Measurements from ENCODE around the gene RALGPS1. TPM values are rescaled to one million over a fixed set of nuclear protein-coding genes. Genes with fewer than 3 reads are reported as not detected.

Gene RALGPS1
- total RNA-seq, 2 donors from 2014 or later: 7.6 to 18.5 TPM

DNA sequence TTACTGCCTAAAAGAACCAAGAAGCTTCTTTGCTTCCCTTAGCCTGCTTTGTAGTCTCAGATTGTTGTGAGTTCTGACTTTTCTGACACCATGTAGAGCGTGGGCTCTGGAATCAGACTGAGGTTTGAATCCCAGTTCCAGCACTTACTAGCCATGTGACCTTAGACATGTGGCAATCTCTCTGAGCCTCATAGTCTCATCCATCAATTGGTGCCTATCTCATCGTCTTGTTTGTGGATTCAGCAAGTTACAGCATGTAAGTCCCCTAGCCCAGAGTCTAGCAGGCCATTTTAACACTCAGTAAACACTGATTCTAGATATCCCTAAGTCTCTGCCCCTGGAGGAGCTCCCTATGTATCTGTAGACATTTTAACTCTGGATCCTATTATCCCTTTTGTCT is 113.1 kb downstream of the RALGPS1 start:
- ATAC-seq (ENCODE audit: insufficient number of reproducible peaks, low FRiP score, low read depth) (no peak), DNase-seq (ENCODE audit: low spot score) (no peak)
- Histone ChIP-seq H3K4me1 (ENCODE audit: control insufficient read depth in 1 of 2, low read depth in 2 of 2) (peaks cover 5 to 13% of the 10 kb centered on the region in 2 donors), H3K4me3 (no peak overlapping the region), H3K9me3 (no peaks in the 10 kb centered on the region), H3K27me3 (replicated peaks; ENCODE audit: insufficient read depth) (no peaks in the 10 kb centered on the region), H3K36me3 (no peaks in the 10 kb centered on the region), H3K27ac (no peak overlapping the region)
- TF ChIP-seq, protein P1, sequence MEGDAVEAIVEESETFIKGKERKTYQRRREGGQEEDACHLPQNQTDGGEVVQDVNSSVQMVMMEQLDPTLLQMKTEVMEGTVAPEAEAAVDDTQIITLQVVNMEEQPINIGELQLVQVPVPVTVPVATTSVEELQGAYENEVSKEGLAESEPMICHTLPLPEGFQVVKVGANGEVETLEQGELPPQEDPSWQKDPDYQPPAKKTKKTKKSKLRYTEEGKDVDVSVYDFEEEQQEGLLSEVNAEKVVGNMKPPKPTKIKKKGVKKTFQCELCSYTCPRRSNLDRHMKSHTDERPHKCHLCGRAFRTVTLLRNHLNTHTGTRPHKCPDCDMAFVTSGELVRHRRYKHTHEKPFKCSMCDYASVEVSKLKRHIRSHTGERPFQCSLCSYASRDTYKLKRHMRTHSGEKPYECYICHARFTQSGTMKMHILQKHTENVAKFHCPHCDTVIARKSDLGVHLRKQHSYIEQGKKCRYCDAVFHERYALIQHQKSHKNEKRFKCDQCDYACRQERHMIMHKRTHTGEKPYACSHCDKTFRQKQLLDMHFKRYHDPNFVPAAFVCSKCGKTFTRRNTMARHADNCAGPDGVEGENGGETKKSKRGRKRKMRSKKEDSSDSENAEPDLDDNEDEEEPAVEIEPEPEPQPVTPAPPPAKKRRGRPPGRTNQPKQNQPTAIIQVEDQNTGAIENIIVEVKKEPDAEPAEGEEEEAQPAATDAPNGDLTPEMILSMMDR (IDR thresholded peaks at IDR 0.05): no peak

DNA sequence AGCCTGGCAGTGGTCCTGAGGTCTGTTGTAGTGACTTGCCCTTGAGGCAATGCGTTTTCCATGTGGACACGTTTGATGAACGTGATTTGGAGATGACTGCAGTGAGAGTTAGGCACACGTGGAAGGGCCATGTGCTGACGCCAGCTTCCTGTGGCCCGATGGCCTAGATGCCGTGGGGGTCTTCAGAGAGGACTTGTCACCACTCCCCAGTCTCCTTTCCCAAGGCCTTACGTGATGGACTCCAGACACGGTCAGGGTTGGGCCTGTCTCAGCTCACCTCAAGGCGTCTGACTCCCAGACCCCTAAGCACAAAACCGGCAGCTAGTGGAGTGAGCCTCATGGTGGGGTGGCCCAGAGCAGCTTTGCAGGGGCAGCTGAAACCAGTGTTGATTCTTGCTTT is 115.0 kb downstream of the RALGPS1 start:
- TF ChIP-seq, protein P1 (IDR thresholded peaks at IDR 0.05): no peak
- ATAC-seq (ENCODE audit: insufficient number of reproducible peaks, low FRiP score, low read depth) (no peak), DNase-seq (ENCODE audit: low spot score) (no peak)
- Histone ChIP-seq H3K4me1 (ENCODE audit: control insufficient read depth in 1 of 2, low read depth in 2 of 2) (no peaks in the 10 kb centered on the region), H3K27ac (no peak overlapping the region), H3K36me3 (no peaks in the 10 kb centered on the region), H3K9me3 (no peaks in the 10 kb centered on the region), H3K4me3 (no peak overlapping the region), H3K27me3 (replicated peaks; ENCODE audit: insufficient read depth) (no peaks in the 10 kb centered on the region)

DNA sequence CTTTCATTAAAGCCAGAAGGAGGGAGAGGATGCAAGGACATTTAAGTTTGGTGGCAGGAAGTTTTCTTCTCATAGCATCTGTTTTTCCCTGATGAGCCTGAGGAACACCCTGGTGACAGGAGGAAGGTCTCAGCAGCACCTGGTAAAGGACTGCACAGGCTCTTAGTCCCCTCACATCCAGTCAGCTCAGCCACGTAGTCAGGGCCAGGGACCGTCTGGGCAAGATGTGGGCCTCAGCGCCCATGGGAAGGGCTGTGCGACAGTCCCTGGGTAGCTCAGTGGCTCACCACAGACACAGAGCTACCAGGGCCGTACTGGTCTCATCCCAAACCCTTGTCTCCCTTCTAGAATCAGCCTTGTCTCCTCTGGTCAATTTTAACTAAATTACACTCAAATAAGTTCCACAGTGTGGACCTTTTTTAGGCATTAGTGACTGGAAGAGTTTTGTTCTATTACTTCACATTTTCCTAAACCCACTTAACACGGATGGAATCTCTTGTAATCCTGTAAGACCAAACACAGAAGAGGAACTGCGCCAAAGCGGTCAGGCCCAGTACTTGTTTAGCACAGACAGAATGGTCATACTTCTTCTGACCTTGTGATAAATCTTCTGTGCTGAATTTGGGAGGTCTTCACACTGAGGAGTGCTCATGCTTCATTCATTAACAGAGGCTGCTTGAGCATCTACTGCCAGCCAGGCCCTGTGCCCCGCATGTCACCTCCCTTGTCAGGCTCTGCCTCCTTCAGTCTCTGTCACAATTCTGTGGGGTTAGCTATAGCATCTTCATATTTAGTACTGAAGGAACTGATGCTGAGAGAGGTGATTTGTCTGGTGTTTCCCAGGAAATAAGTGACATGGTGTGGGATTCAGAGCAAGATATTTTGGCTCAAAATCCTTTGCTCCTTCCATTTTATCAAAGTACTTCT is 116.5 kb downstream of the RALGPS1 start:
- no peaks in the 10 kb centered on the region for H3K9me3 ChIP-seq
- DNase-seq (ENCODE audit: low spot score) (no peak), ATAC-seq (ENCODE audit: insufficient number of reproducible peaks, low FRiP score, low read depth) (no peak)
- H3K27me3 ChIP-seq (replicated peaks; ENCODE audit: insufficient read depth): no peaks in the 10 kb centered on the region
- H3K36me3 ChIP-seq: no peaks in the 10 kb centered on the region
- peaks cover 7 to 9% of the 10 kb centered on the region in 2 donors for H3K4me1 ChIP-seq (ENCODE audit: control insufficient read depth in 1 of 2, low read depth in 2 of 2)
- H3K27ac ChIP-seq: no peak overlapping the region
- no peak overlapping the region for H3K4me3 ChIP-seq
- TF ChIP-seq, protein P1 (IDR thresholded peaks at IDR 0.05): no peak

DNA sequence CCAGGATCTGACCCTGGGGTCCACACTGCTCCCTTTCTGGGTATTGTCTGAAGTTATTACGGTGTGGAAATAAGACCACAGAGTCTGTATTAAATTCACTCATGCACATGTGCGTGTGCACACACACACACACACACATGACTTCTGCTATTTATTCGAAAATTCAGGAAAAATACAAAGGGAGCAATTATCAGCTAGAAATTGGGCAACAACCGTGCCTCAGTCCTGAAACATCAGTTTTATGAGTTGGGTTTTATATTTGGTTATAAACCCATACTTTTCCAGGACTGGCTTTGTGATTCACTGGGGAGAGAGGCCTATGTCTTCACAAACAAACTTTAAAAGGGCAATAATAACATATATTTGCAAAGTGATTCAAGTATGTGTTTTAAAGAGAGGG is 117.7 kb downstream of the RALGPS1 start:
- Histone ChIP-seq H3K36me3 (no peaks in the 10 kb centered on the region), H3K27me3 (replicated peaks; ENCODE audit: insufficient read depth) (no peaks in the 10 kb centered on the region), H3K9me3 (no peaks in the 10 kb centered on the region), H3K27ac (no peak overlapping the region), H3K4me1 (ENCODE audit: control insufficient read depth in 1 of 2, low read depth in 2 of 2) (peaks cover 9 to 16% of the 10 kb centered on the region in 2 donors), H3K4me3 (no peak overlapping the region)
- ATAC-seq (ENCODE audit: insufficient number of reproducible peaks, low FRiP score, low read depth) (no peak), DNase-seq (ENCODE audit: low spot score) (no peak)
- TF ChIP-seq, protein P1 (IDR thresholded peaks at IDR 0.05): no peak

DNA sequence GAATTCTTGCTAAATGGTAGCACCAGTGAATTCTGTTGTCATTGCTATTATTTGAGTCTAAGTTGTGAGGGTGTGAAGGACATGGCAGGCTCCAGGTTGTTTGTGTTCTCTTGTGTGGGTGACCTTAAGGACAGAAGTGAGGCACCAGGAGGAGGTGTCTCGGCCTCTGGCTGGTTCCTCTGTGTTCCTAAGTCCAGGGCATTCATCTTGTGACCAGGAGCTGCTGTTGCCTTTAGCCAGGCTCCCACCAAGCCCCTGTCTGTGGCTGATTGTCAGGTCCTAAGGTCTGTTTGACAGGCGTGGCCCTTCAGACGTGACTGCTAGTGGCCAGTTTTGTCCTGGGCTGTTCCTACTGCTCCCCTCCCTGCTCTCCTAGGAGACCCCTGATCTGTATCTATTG is 118.5 kb downstream of the RALGPS1 start:
- Histone ChIP-seq H3K36me3 (no peaks in the 10 kb centered on the region), H3K4me3 (no peak overlapping the region), H3K27ac (no peak overlapping the region), H3K27me3 (replicated peaks; ENCODE audit: insufficient read depth) (no peaks in the 10 kb centered on the region), H3K9me3 (no peaks in the 10 kb centered on the region), H3K4me1 (ENCODE audit: control insufficient read depth in 1 of 2, low read depth in 2 of 2) (peaks cover 9 to 16% of the 10 kb centered on the region in 2 donors)
- TF ChIP-seq, protein P1 (IDR thresholded peaks at IDR 0.05): no peak
- DNase-seq (ENCODE audit: low spot score): no peak
- ATAC-seq (ENCODE audit: insufficient number of reproducible peaks, low FRiP score, low read depth): no peak
